Measurements from ENCODE around the gene MUS81. TPM values are rescaled to one million over a fixed set of nuclear protein-coding genes. Genes with fewer than 3 reads are reported as not detected.
"Not testable (repeated sequence)": the region's sequence is repeated elsewhere in the genome, so short reads cannot be mapped to it uniquely, and the experiment has no call there.

Gene MUS81
- 10 to 100 TPM; 46.6 to 56.8 (median 49.3) TPM for polyA plus RNA-seq (ENCODE audit: insufficient read length in 4 of 4)

- peak; percentile 94 to 97 (median 96) for DNase-seq (ENCODE audit: low read depth in 4 of 4, low spot score in 3 of 4)
These were observed at the start of gene MUS81 for GRCh38 chr11:65860278-65861164. Gene MUS81 (plus strand): TSS chr11:65860433. CDS start chr11:65860754, 321 bp downstream.

- DNase-seq (ENCODE audit: low read depth in 4 of 4, low spot score in 3 of 4): no peak
These were observed 48.3 kb upstream of the MUS81 start for GRCh38 chr11:65811764-65812475.

GRCh38 chr11:65814131-65814985, 45.9 kb upstream of the MUS81 start:
- DNase-seq (ENCODE audit: low read depth in 4 of 4, low spot score in 3 of 4): no peak

- DNase-seq (ENCODE audit: low read depth in 4 of 4, low spot score in 3 of 4): no peak
These were observed 45.2 kb upstream of the MUS81 start for GRCh38 chr11:65814986-65815565.

GRCh38 chr11:65816696-65817095, 43.5 kb upstream of the MUS81 start:
- DNase-seq (ENCODE audit: low read depth in 4 of 4, low spot score in 3 of 4): no peak

DNA sequence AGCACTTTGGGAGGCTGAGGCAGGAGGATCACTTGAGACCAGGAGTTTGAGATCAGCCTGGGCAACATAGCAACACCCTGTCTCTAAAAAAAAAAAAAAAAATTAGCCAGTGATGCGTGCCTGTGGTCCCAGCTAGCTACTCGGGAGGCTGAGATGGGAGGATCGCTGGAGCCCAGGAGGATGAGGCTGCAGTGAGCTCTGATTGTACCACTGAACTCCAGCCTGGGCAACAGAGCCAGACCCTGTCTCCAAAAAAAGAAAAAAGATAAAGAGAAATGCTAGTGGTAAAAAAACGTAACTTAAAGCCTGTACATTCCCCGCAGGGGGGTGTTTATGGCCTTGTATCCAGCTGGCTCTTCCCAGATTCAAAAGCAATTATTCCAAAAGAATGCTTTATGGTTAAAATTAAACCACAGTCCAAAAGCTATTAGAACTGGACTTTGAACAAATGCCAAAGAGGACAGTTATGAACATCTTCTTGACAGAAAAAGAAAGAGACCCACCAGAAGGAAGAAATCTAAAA, 42.9 kb upstream of the MUS81 start:
- DNase-seq (ENCODE audit: low read depth in 4 of 4, low spot score in 3 of 4): peak in 1 of 4 donors; percentile 25

GRCh38 chr11:65817835-65818680, 42.2 kb upstream of the MUS81 start:
- peak; percentile 75 to 88 (median 84) for DNase-seq (ENCODE audit: low read depth in 4 of 4, low spot score in 3 of 4)

DNA sequence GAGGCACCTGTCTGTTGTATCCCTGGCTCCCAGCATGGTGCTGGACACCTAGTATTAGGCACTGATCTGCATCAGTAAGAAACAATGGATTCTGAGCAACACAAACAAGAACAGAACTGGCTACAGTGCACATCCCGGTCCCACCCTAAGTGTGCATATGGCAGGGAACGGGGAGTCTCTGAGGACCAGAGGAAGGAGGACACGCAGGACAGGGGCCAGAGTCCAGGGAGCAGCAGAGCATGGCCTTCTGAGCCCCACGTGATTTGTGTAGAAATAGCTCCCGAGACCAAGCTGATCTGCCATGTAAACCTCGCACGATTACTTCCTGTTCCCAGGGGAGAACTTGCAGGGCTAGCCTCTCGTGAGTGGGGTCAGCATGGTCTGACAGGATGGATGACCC, 39.1 kb upstream of the MUS81 start:
- DNase-seq (ENCODE audit: low read depth in 4 of 4, low spot score in 3 of 4): peak in 1 of 4 donors; percentile 22

GRCh38 chr11:65822776-65823528, 37.3 kb upstream of the MUS81 start:
- no peak for DNase-seq (ENCODE audit: low read depth in 4 of 4, low spot score in 3 of 4)

GRCh38 chr11:65826984-65827735, 33.1 kb upstream of the MUS81 start:
- no peak for DNase-seq (ENCODE audit: low read depth in 4 of 4, low spot score in 3 of 4)

GRCh38 chr11:65829459-65829858, 30.8 kb upstream of the MUS81 start:
- no peak for DNase-seq (ENCODE audit: low read depth in 4 of 4, low spot score in 3 of 4)

GRCh38 chr11:65832231-65832630, 28.0 kb upstream of the MUS81 start:
- DNase-seq (ENCODE audit: low read depth in 4 of 4, low spot score in 3 of 4): not testable (repeated sequence)

DNA sequence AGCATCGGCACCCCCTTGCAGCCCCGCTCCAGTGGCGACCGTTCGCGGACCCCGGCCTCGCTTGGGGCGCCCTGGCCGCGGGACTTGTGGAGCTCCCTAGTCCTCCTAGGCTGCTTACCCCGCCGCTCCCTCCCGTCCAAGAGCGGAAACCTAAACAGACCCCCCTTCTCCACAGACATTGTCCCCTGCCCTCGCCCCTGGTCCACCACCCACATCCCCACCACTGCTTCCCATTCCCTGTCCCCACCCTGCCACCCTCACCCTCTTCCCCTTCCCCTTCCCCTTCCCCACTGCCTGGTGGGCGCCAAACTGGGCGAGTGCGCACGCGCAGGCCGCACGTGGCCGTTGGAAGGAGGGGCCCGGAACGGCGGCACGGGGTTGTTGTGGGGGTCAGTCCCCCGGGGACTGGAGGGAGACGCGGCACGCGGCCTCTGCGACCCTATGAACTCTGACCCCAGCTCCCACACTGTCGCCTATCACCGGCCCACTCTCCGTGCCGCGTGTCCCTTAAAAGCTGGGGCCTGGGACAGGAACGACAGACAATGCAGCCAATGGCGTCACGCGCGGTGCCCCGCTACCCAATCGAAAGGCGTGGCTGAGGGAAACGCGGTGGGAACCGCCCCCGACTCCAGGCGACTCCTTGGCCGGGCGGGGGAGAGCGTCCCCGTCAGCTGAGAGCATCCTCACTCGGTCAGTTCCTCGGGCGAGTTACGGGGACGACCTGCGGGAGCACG, 26.8 kb upstream of the MUS81 start, which contains the start of gene SNX32:
Gene SNX32, plus strand, starts transcription at position 667 of the 734 bp plus-strand sequence. CDS start 103 bp downstream, outside the sequence.
- peak; percentile 84 to 94 (median 88) for DNase-seq (ENCODE audit: low read depth in 4 of 4, low spot score in 3 of 4)

DNA sequence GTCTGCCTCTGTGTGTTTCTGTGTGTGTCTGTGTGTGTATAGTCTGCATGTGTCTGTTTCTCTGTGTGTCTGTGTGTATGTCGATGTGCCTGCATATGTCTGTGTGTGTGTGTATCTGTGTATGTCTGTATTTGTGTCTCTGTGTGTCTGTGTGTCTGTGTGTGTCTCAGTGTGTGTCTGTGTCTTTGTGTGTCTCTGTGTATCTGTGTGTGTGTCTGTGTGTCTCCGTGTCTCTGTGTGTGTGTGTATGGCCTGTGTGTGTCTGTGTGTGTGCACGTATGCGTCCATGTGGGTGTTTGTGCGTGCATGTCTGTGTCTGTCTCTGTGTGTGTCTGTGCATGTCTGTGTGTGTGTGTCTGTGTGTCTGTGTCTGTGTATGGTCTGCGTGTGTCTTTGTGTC, 26.0 kb upstream of the MUS81 start:
- DNase-seq (ENCODE audit: low read depth in 4 of 4, low spot score in 3 of 4): no peak

DNA sequence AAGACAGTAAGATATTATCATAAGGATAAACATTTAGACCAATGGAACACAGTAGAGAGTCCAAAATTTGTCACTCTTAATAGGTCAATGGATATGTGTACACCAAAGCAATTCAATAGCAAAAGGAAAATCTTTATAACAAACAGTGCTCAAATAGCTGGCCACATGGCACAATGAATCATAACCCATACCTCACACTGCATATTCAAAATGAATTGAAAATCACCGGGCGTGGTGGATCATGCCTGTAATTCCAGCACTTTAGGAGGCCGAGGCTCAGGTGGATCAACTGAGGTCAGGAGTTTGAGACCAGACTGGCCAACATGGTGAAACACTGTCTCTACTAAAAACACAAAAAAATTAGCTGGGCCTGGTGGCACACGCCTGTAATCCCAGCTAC, 18.1 kb upstream of the MUS81 start:
- no peak for DNase-seq (ENCODE audit: low read depth in 4 of 4, low spot score in 3 of 4)

- no peak for DNase-seq (ENCODE audit: low read depth in 4 of 4, low spot score in 3 of 4)
These were observed 16.4 kb upstream of the MUS81 start for GRCh38 chr11:65843811-65844210.
